ENCODE results near the gene ODR4. TPM values are rescaled to one million over a fixed set of nuclear protein-coding genes. Genes with fewer than 3 reads are reported as not detected.
A peak's percentile ranks its signal among the peaks of the same experiment; 100 is the strongest.

ODR4 gene
- 10 to 100 TPM; 12.8 to 39.8 (median 19.9) TPM for total RNA-seq

DNA sequence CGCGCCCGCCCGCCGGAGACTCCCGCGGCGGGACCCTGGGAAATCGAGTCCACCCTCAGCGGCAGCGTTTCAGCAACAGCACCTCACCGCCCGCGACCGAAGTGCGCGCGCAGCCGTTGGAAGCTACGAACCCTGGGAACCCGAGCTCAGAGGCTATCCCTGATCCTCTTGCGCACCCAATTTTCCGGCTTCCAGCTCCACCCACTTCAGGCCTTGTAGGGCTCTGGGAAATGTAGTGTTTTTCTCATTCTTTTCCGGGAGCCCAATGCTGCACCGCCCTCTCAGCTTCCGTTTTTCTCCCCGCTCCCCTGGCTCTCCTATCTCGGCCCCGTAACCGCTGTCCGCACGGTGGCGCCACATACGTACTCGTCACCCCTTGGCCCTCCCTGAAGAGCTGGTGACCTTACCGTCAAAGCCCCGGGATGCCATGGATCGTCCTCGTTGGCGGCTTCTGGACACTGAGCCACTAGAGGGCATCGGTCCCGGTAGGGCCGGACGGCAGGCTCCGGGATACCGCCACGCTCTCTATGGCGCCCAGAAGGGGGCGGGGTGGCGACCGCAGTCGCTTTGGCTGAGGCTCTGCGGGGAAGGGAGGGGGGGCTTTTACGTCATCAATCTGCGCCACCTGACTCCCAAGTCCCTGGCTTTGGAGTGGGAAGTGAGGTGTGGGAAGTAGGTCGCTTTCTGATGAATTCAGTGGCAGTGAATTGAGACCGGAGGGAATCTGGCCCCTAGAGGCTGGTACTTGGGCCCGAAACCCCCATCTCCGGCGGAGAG, at the start of gene ODR4, which contains the start of gene TPR:
Gene ODR4, plus strand, starts transcription at position 687 of the 777 bp plus-strand sequence. CDS start 3,948 bp downstream, outside the sequence.
Gene TPR, minus strand, starts transcription at position 102 of the 777 bp plus-strand sequence. CDS start 225 bp downstream, outside the sequence.
- H3K27me3 ChIP-seq: no peaks in the 10 kb centered on the region
- H3K27ac ChIP-seq: peak within 1 kb of the TSS; percentile 97
- H3K36me3 ChIP-seq: peaks cover 17% of the 10 kb centered on the region
- no peak for TF ChIP-seq EP300 (IDR thresholded peaks at IDR 0.05)
- TF ChIP-seq POLR2AphosphoS5 (IDR thresholded peaks at IDR 0.05): peak in 2 of 3 donors; percentile 34 to 86
- TF ChIP-seq POLR2A (IDR thresholded peaks at IDR 0.05): peak in 1 of 2 donors; percentile 52
- TF ChIP-seq, protein P1, sequence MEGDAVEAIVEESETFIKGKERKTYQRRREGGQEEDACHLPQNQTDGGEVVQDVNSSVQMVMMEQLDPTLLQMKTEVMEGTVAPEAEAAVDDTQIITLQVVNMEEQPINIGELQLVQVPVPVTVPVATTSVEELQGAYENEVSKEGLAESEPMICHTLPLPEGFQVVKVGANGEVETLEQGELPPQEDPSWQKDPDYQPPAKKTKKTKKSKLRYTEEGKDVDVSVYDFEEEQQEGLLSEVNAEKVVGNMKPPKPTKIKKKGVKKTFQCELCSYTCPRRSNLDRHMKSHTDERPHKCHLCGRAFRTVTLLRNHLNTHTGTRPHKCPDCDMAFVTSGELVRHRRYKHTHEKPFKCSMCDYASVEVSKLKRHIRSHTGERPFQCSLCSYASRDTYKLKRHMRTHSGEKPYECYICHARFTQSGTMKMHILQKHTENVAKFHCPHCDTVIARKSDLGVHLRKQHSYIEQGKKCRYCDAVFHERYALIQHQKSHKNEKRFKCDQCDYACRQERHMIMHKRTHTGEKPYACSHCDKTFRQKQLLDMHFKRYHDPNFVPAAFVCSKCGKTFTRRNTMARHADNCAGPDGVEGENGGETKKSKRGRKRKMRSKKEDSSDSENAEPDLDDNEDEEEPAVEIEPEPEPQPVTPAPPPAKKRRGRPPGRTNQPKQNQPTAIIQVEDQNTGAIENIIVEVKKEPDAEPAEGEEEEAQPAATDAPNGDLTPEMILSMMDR (IDR thresholded peaks at IDR 0.05): peak; percentile 70 to 96
- DNase-seq (ENCODE audit: low spot score in 2 of 2): peak; percentile 99
- H3K4me3 ChIP-seq: peak within 1 kb of the TSS; percentile 64
- under 1% methylated on average over 28 of the region's 60 CpGs for WGBS
- H3K4me1 ChIP-seq: peaks cover 30% of the 10 kb centered on the region
- no peaks in the 10 kb centered on the region for H3K9me3 ChIP-seq

- H3K4me3 ChIP-seq: no peak overlapping the region
- TF ChIP-seq EP300 (IDR thresholded peaks at IDR 0.05) (no peak), POLR2A (IDR thresholded peaks at IDR 0.05) (no peak), POLR2AphosphoS5 (IDR thresholded peaks at IDR 0.05) (no peak)
- TF ChIP-seq, protein P1 (IDR thresholded peaks at IDR 0.05): no peak
- 88% methylated on average over 1 of the region's 1 CpG for WGBS
- no peak for DNase-seq (ENCODE audit: low spot score in 2 of 2)
- H3K9me3 ChIP-seq: no peaks in the 10 kb centered on the region
- H3K36me3 ChIP-seq: peaks cover 84% of the 10 kb centered on the region
- no peaks in the 10 kb centered on the region for H3K4me1 ChIP-seq
- H3K27ac ChIP-seq: no peak overlapping the region
- H3K27me3 ChIP-seq: no peaks in the 10 kb centered on the region
These were observed 49.6 kb upstream of the ODR4 start for GRCh38 chr1:186326009-186326408.

DNA sequence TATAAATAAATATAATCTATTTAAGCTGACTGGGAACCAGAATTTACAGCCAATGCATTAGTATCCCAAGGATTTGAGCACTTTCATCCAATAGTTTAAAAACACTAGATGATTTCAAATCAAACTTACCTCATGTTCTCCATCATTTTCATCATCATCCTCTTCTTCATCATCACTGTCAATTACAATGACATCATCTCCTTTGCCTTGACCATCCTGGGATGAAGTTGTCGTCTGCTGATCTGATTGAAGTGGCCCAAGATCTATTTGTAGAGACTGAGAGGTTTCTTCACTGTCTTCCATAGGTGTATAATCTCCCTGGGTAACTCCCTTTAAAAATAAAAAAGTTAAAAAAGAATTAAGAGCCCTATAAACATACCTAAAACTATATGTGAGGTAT, 48.3 kb upstream of the ODR4 start:
- Histone ChIP-seq H3K4me1 (no peaks in the 10 kb centered on the region), H3K9me3 (no peaks in the 10 kb centered on the region), H3K4me3 (no peak overlapping the region), H3K27me3 (no peaks in the 10 kb centered on the region), H3K27ac (no peak overlapping the region), H3K36me3 (peaks cover 84% of the 10 kb centered on the region)
- 92% methylated on average over 1 of the region's 1 CpG for WGBS
- no peak for DNase-seq (ENCODE audit: low spot score in 2 of 2)
- no peak for TF ChIP-seq POLR2A (IDR thresholded peaks at IDR 0.05)
- no peak for TF ChIP-seq POLR2AphosphoS5 (IDR thresholded peaks at IDR 0.05)
- TF ChIP-seq, protein P1 (IDR thresholded peaks at IDR 0.05): no peak
- no peak for TF ChIP-seq EP300 (IDR thresholded peaks at IDR 0.05)

- H3K36me3 ChIP-seq: peaks cover 82% of the 10 kb centered on the region
- TF ChIP-seq POLR2A (IDR thresholded peaks at IDR 0.05) (no peak), EP300 (IDR thresholded peaks at IDR 0.05) (no peak), POLR2AphosphoS5 (IDR thresholded peaks at IDR 0.05) (no peak)
- TF ChIP-seq, protein P1 (IDR thresholded peaks at IDR 0.05): peak in 1 of 2 donors; percentile 18
- no peak for DNase-seq (ENCODE audit: low spot score in 2 of 2)
- H3K9me3 ChIP-seq: no peaks in the 10 kb centered on the region
- no peaks in the 10 kb centered on the region for H3K27me3 ChIP-seq
- H3K4me1 ChIP-seq: no peaks in the 10 kb centered on the region
- no peak overlapping the region for H3K27ac ChIP-seq
- H3K4me3 ChIP-seq: no peak overlapping the region
- WGBS: 100% methylated on average over 1 of the region's 1 CpG
These were observed 44.9 kb upstream of the ODR4 start for GRCh38 chr1:186330758-186331157.

DNA sequence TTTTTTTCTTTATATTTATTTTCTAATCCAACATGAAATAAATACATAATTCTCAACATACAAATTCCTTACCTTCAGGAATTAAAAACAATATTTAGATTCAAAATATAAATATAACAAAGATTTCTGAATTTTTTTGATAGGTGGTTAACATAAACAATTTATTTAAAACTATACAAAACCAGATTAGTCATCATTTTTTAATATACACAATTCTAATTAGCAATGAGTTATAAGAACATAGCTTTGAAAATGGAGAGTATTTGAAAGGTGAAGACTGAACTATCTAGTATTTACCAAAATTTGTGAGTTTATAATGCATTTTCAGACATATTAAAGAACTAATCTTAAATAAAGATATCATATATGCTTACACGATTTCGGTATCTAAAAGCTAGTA, 38.1 kb upstream of the ODR4 start:
- 97% methylated on average over 2 of the region's 2 CpGs for WGBS
- DNase-seq (ENCODE audit: low spot score in 2 of 2): no peak
- peaks cover 90% of the 10 kb centered on the region for H3K36me3 ChIP-seq
- no peak overlapping the region for H3K27ac ChIP-seq
- H3K9me3 ChIP-seq: no peaks in the 10 kb centered on the region
- no peak overlapping the region for H3K4me3 ChIP-seq
- TF ChIP-seq POLR2A (IDR thresholded peaks at IDR 0.05) (no peak), EP300 (IDR thresholded peaks at IDR 0.05) (no peak), POLR2AphosphoS5 (IDR thresholded peaks at IDR 0.05) (no peak)
- TF ChIP-seq, protein P1 (IDR thresholded peaks at IDR 0.05): no peak
- no peaks in the 10 kb centered on the region for H3K4me1 ChIP-seq
- H3K27me3 ChIP-seq: no peaks in the 10 kb centered on the region

All from suprapubic skin (tissue), 4 donors.